ENCODE results near the gene ACTL9. TPM values are rescaled to one million over a fixed set of nuclear protein-coding genes. Genes with fewer than 3 reads are reported as not detected.

The ACTL9 gene
- total and polyA plus RNA-seq, 7 donors: not detected

- DNase-seq: no peak
- Histone ChIP-seq H3K36me3 (no peaks in the 10 kb centered on the region), H3K4me3 (no peak overlapping the region), H3K27me3 (peaks cover 0 to 26% (median 4%) of the 10 kb centered on the region in 3 donors), H3K4me1 (no peaks in the 10 kb centered on the region), H3K9me3 (no peaks in the 10 kb centered on the region), H3K27ac (no peak overlapping the region)
- TF ChIP-seq POLR2AphosphoS5 (IDR thresholded peaks at IDR 0.05): no peak
- TF ChIP-seq CTCF (IDR thresholded peaks at IDR 0.05): no peak
- no peak for TF ChIP-seq EP300 (IDR thresholded peaks at IDR 0.05)
- TF ChIP-seq POLR2A (IDR thresholded peaks at IDR 0.05): no peak
- 49 to 66% methylated on average over 7 of the region's 7 CpGs for WGBS, 2 donors
- intact Hi-C loops (cut with DNase I): no loop called here
Measured at GRCh38 chr19:8703223-8703622, 4.6 kb upstream of the ACTL9 start.

- no peak for DNase-seq
- Histone ChIP-seq H3K9me3 (no peaks in the 10 kb centered on the region), H3K4me1 (no peaks in the 10 kb centered on the region), H3K27me3 (peaks cover 0 to 34% (median 4%) of the 10 kb centered on the region in 3 donors), H3K36me3 (no peaks in the 10 kb centered on the region), H3K4me3 (no peak overlapping the region), H3K27ac (no peak overlapping the region)
- TF ChIP-seq CTCF (IDR thresholded peaks at IDR 0.05) (no peak), EP300 (IDR thresholded peaks at IDR 0.05) (no peak), POLR2A (IDR thresholded peaks at IDR 0.05) (no peak), POLR2AphosphoS5 (IDR thresholded peaks at IDR 0.05) (no peak)
- 22 to 48% methylated on average over 5 of the region's 5 CpGs for WGBS, 2 donors
- intact Hi-C loops (cut with DNase I): no loop called here
Measured at GRCh38 chr19:8702350-8702749, 3.8 kb upstream of the ACTL9 start.

- Histone ChIP-seq H3K9me3 (no peaks in the 10 kb centered on the region), H3K36me3 (no peaks in the 10 kb centered on the region), H3K27me3 (peaks cover 0 to 47% (median 4%) of the 10 kb centered on the region in 3 donors), H3K4me1 (no peaks in the 10 kb centered on the region), H3K4me3 (no peak overlapping the region), H3K27ac (no peak overlapping the region)
- no peak for DNase-seq
- no peak for TF ChIP-seq EP300 (IDR thresholded peaks at IDR 0.05)
- TF ChIP-seq POLR2AphosphoS5 (IDR thresholded peaks at IDR 0.05): no peak
- TF ChIP-seq POLR2A (IDR thresholded peaks at IDR 0.05): no peak
- no peak for TF ChIP-seq CTCF (IDR thresholded peaks at IDR 0.05)
- WGBS, 2 donors: 76 to 79% methylated on average over 2 of the region's 2 CpGs
- intact Hi-C loops (cut with DNase I): no loop called here
Measured at GRCh38 chr19:8700956-8701355, 2.4 kb upstream of the ACTL9 start.

- Histone ChIP-seq H3K27me3 (peaks cover 0 to 57% (median 8%) of the 10 kb centered on the region in 3 donors), H3K4me1 (no peaks in the 10 kb centered on the region)
Measured at GRCh38 chr19:8699908-8700307, 1.3 kb upstream of the ACTL9 start.

More at GRCh38 chr19:8699908-8700307, 1.3 kb upstream of the ACTL9 start:
- intact Hi-C loops (cut with DNase I): no loop called here
- H3K9me3 ChIP-seq: no peaks in the 10 kb centered on the region
- no peak overlapping the region for H3K4me3 ChIP-seq
- no peaks in the 10 kb centered on the region for H3K36me3 ChIP-seq
- no peak overlapping the region for H3K27ac ChIP-seq
- TF ChIP-seq EP300 (IDR thresholded peaks at IDR 0.05) (no peak), CTCF (IDR thresholded peaks at IDR 0.05) (no peak), POLR2A (IDR thresholded peaks at IDR 0.05) (no peak), POLR2AphosphoS5 (IDR thresholded peaks at IDR 0.05) (no peak)
- no peak for DNase-seq
